Keratinocyte (primary cell): Measurements from ENCODE around the gene ARHGEF25.
"Not testable (repeated sequence)": the region's sequence is repeated elsewhere in the genome, so short reads cannot be mapped to it uniquely, and the experiment has no call there.

Experiments used
- CTCF ChIP-seq, 3 experiments: IDR thresholded peaks in 1 of 3; conservative IDR thresholded peaks in 1 of 3; optimal IDR thresholded peaks in 1 of 3; 2 replicates in 2 of 3; 3 replicates in 1 of 3; pipeline versions ENCODE3 to v1.5.1; 2011; ENCODE audit warnings: low read length in 3 of 3, mild to moderate bottlenecking in 3 of 3, moderate library complexity in 2 of 3, control low read depth in 1 of 3, inconsistent platforms in 1 of 3; ENCODE audit not compliant: insufficient read depth in 2 of 3; ENCODE audit errors: extremely low read depth in 1 of 3
- EZH2 ChIP-seq: IDR thresholded peaks from one replicate; pipeline ENCODE4 v1.6.1; 2012; ENCODE audit warnings: inconsistent platforms, mild to moderate bottlenecking, low read length, moderate library complexity

GRCh38 chr12:57656408-57656807 is 45.2 kb downstream of the ARHGEF25 start:
- TF ChIP-seq EZH2; CTCF (optimal IDR thresholded peaks at IDR 0.05 in 1 of 3, IDR thresholded peaks at IDR 0.05 in 1 of 3, conservative IDR thresholded peaks at IDR 0.05 in 1 of 3; ENCODE audit: extremely low read depth in 1 of 3, insufficient read depth in 2 of 3, low read length in 3 of 3): not testable (repeated sequence)
